H1 (cell line): ENCODE measurements around the gene CPED1.

Experiments
- ATF2 ChIP-seq: IDR thresholded peaks from 2 replicates; pipeline ENCODE4 v1.6.1; 2012; ENCODE audit warnings: low read length, inconsistent platforms
- ATF3 ChIP-seq: IDR thresholded peaks from 2 replicates; pipeline ENCODE4 v1.6.1; 2011; ENCODE audit warnings: low read depth, mild to moderate bottlenecking, low read length; ENCODE audit not compliant: insufficient read depth
- EP300 ChIP-seq, 2 experiments: IDR thresholded peaks; 1 replicate in 1 of 2; 2 replicates in 1 of 2; pipeline ENCODE4 v1.6.1; 2011 to 2012; ENCODE audit warnings: low read depth in 2 of 2, low read length in 2 of 2, mild to moderate bottlenecking in 2 of 2, borderline replicate concordance in 1 of 2, inconsistent platforms in 1 of 2, moderate library complexity in 1 of 2
- EZH2 ChIP-seq: fragments of 200-600 bp; sonication (generic); IDR thresholded peaks from 2 replicates; pipeline ENCODE4 v1.7.1; 2012; ENCODE audit warnings: low read depth, mild to moderate bottlenecking, moderate library complexity, low read length, inconsistent platforms; ENCODE audit not compliant: severe bottlenecking
- GABPA ChIP-seq: IDR thresholded peaks from 2 replicates; pipeline ENCODE4 v1.6.1; 2011; ENCODE audit warnings: mild to moderate bottlenecking, low read length, moderate library complexity, borderline replicate concordance; ENCODE audit not compliant: insufficient read depth
- JUND ChIP-seq: IDR thresholded peaks from 2 replicates; pipeline ENCODE4 v1.6.1; 2011; ENCODE audit warnings: mild to moderate bottlenecking, improper control_type of control experiment, low read length
- POLR2A ChIP-seq, 2 experiments: IDR thresholded peaks; 1 replicate in 1 of 2; 2 replicates in 1 of 2; pipeline ENCODE4 v1.6.1; 2011; ENCODE audit warnings: low read depth in 2 of 2, low read length in 2 of 2, mild to moderate bottlenecking in 2 of 2; ENCODE audit errors: control extremely low read depth in 1 of 2
- POLR2AphosphoS5 ChIP-seq: IDR thresholded peaks from 2 replicates; pipeline ENCODE4 v1.6.1; 2011; ENCODE audit warnings: low read depth, low read length
- YY1 ChIP-seq: IDR thresholded peaks from 2 replicates; pipeline ENCODE4 v1.6.1; 2011; ENCODE audit warnings: low read depth, mild to moderate bottlenecking, low read length
- ZNF274 ChIP-seq: IDR thresholded peaks from 2 replicates; pipeline ENCODE4 v1.7.0; 2012; ENCODE audit warnings: low read length, borderline replicate concordance; ENCODE audit errors: extremely low read depth
- TF ChIP-seq, protein P1 (sequence below), 3 experiments: IDR thresholded peaks; 1 replicate in 2 of 3; 2 replicates in 1 of 3; pipeline versions ENCODE4 v1.5.1 to v1.6.1; 2011; ENCODE audit warnings: low read length in 3 of 3, mild to moderate bottlenecking in 3 of 3, inconsistent platforms in 2 of 3, low read depth in 1 of 3, moderate library complexity in 1 of 3; ENCODE audit not compliant: insufficient read depth in 1 of 3; ENCODE audit errors: control extremely low read depth in 1 of 3
- TF ChIP-seq, protein P2 (sequence below): IDR thresholded peaks from 2 replicates; pipeline ENCODE4 v1.6.1; 2011; ENCODE audit warnings: low read length, improper control_type of control experiment

- TF ChIP-seq, protein P1, sequence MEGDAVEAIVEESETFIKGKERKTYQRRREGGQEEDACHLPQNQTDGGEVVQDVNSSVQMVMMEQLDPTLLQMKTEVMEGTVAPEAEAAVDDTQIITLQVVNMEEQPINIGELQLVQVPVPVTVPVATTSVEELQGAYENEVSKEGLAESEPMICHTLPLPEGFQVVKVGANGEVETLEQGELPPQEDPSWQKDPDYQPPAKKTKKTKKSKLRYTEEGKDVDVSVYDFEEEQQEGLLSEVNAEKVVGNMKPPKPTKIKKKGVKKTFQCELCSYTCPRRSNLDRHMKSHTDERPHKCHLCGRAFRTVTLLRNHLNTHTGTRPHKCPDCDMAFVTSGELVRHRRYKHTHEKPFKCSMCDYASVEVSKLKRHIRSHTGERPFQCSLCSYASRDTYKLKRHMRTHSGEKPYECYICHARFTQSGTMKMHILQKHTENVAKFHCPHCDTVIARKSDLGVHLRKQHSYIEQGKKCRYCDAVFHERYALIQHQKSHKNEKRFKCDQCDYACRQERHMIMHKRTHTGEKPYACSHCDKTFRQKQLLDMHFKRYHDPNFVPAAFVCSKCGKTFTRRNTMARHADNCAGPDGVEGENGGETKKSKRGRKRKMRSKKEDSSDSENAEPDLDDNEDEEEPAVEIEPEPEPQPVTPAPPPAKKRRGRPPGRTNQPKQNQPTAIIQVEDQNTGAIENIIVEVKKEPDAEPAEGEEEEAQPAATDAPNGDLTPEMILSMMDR (IDR thresholded peaks at IDR 0.05; ENCODE audit: control extremely low read depth in 1 of 3, insufficient read depth in 1 of 3, low read depth in 1 of 3, low read length in 3 of 3) = no peak
- TF ChIP-seq ZNF274 (no peak), YY1 (no peak), ATF3 (no peak), EZH2 (no peak), EP300 (IDR thresholded peaks at IDR 0.05; ENCODE audit: borderline replicate concordance in 1 of 2, low read depth in 2 of 2, low read length in 2 of 2) (no peak), POLR2A (IDR thresholded peaks at IDR 0.05; ENCODE audit: control extremely low read depth in 1 of 2, low read depth in 2 of 2, low read length in 2 of 2) (no peak), GABPA (no peak), POLR2AphosphoS5 (no peak), JUND (no peak), ATF2 (no peak)
- TF ChIP-seq, protein P2, sequence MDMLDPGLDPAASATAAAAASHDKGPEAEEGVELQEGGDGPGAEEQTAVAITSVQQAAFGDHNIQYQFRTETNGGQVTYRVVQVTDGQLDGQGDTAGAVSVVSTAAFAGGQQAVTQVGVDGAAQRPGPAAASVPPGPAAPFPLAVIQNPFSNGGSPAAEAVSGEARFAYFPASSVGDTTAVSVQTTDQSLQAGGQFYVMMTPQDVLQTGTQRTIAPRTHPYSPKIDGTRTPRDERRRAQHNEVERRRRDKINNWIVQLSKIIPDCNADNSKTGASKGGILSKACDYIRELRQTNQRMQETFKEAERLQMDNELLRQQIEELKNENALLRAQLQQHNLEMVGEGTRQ = no peak
These were observed 13.7 kb downstream of the CPED1 start for GRCh38 chr7:121002048-121002756.
